Lower lobe of right lung (tissue), 2 donors: ENCODE results near the gene UQCR11. TPM values are rescaled to one million over a fixed set of nuclear protein-coding genes. Genes with fewer than 3 reads are reported as not detected.
"Not testable (repeated sequence)": the region's sequence is repeated elsewhere in the genome, so short reads cannot be mapped to it uniquely, and the experiment has no call there.

Experiments used
- ATAC-seq, 2 donors: fragments of 200-7000 bp; cut with Tn5 transposase; one replicate each; pipeline ENCODE4 v1.9.1; 2020 to 2022; ENCODE audit warnings: mild to moderate bottlenecking in 2 of 2, moderate library complexity in 2 of 2
- DNase-seq: peaks from one replicate; pipeline ENCODE4 v3.0.0-alpha.2; 2020
- H3K27ac ChIP-seq: fragments of 200-600 bp; one replicate; pipeline ENCODE4 v1.8.0; 2022
- H3K27me3 ChIP-seq: fragments of 200-600 bp; one replicate; pipeline ENCODE4 v1.8.0; 2022; ENCODE audit warnings: low read depth
- H3K36me3 ChIP-seq: fragments of 200-600 bp; one replicate; pipeline ENCODE4 v1.8.0; 2022; ENCODE audit warnings: mild to moderate bottlenecking
- H3K4me1 ChIP-seq: fragments of 200-600 bp; one replicate; pipeline ENCODE4 v1.8.0; 2022
- H3K4me3 ChIP-seq: fragments of 200-600 bp; one replicate; pipeline ENCODE4 v1.8.0; 2022; ENCODE audit warnings: mild to moderate bottlenecking
- H3K9me3 ChIP-seq: fragments of 200-600 bp; one replicate; pipeline ENCODE4 v1.8.0; 2022
- CTCF ChIP-seq: fragments of 200-600 bp; IDR thresholded peaks from one replicate; pipeline ENCODE4 v1.8.0; 2022; ENCODE audit warnings: antibody characterized with exemption, mild to moderate bottlenecking
- intact Hi-C: fragments of 100-400 bp; cut with DNase I; formaldehyde crosslinking; loops from one replicate; pipeline ENCODE4 v1.11.0; 2022
- total RNA-seq: library from RNA; stranded (reverse); fragmentation: NEBNext Ultra II Directional; extraction: Animal tissue kit (Norgen Biotek cat#: 25700); gene quantifications from one replicate; pipeline ENCODE4 v1.2.1, GENCODE V29; 2021
- donor health status: DM: no; HTN: yes; CAD: no; lungs with severe emphysema.

UQCR11 gene
- total RNA-seq, 1 donor from 2014 or later = 164 TPM

GRCh38 chr19:1644070-1644469 is 38.8 kb upstream of the UQCR11 start:
- intact Hi-C loops = no loop called here
- no peaks in the 10 kb centered on the region for H3K4me1 ChIP-seq
- DNase-seq (no peak), ATAC-seq (peak in 1 of 2 donors; percentile 6)
- H3K27ac ChIP-seq = no peak overlapping the region
- H3K27me3 ChIP-seq = no peaks in the 10 kb centered on the region
- TF ChIP-seq CTCF = no peak
- H3K9me3 ChIP-seq = no peaks in the 10 kb centered on the region
- no peak overlapping the region for H3K4me3 ChIP-seq
- peaks cover 71% of the 10 kb centered on the region for H3K36me3 ChIP-seq

GRCh38 chr19:1640893-1641448 is 35.7 kb upstream of the UQCR11 start:
- intact Hi-C loops, H3K27ac ChIP-seq, DNase-seq, H3K27me3 ChIP-seq, H3K4me1 ChIP-seq, ATAC-seq, H3K4me3 ChIP-seq, H3K9me3 ChIP-seq: not testable (repeated sequence)
- peaks cover 63% of the 10 kb centered on the region for H3K36me3 ChIP-seq

GRCh38 chr19:1636325-1637236 is 31.3 kb upstream of the UQCR11 start:
- no peak for DNase-seq
- H3K36me3 ChIP-seq = peaks cover 64% of the 10 kb centered on the region
- TF ChIP-seq CTCF = no peak
- H3K27me3 ChIP-seq = no peaks in the 10 kb centered on the region
- intact Hi-C loops = no loop called here
- no peak overlapping the region for H3K4me3 ChIP-seq
- H3K4me1 ChIP-seq = no peaks in the 10 kb centered on the region
- no peak for ATAC-seq
- no peak overlapping the region for H3K27ac ChIP-seq
- no peaks in the 10 kb centered on the region for H3K9me3 ChIP-seq

- Histone ChIP-seq H3K36me3 (peaks cover 62% of the 10 kb centered on the region), H3K4me3 (no peak overlapping the region), H3K27me3 (no peaks in the 10 kb centered on the region), H3K4me1 (no peaks in the 10 kb centered on the region), H3K9me3 (no peaks in the 10 kb centered on the region), H3K27ac (no peak overlapping the region)
- TF ChIP-seq CTCF = no peak
- intact Hi-C loops = no loop called here
- ATAC-seq (no peak), DNase-seq (no peak)
These were observed 29.6 kb upstream of the UQCR11 start for GRCh38 chr19:1634938-1635243.

GRCh38 chr19:1634242-1634937 is 29.1 kb upstream of the UQCR11 start:
- peaks cover 58% of the 10 kb centered on the region for H3K36me3 ChIP-seq
- DNase-seq = no peak
- ATAC-seq = no peak
- intact Hi-C loops = no loop called here
- H3K27me3 ChIP-seq = no peaks in the 10 kb centered on the region
- H3K9me3 ChIP-seq = no peaks in the 10 kb centered on the region
- TF ChIP-seq CTCF = no peak
- no peaks in the 10 kb centered on the region for H3K4me1 ChIP-seq
- H3K27ac ChIP-seq = no peak overlapping the region
- H3K4me3 ChIP-seq = no peak overlapping the region
